GM10266 (cell line): ENCODE data around the gene SLC17A3.

ENCODE experiments used
- DNase-seq: peaks from one replicate; pipeline ENCODE4 v3.0.0; 2012; ENCODE audit errors: extremely low spot score
- TF ChIP-seq, protein P1 (sequence below): IDR thresholded peaks from 2 replicates; pipeline ENCODE4 v1.5.1; 2012; ENCODE audit warnings: mild to moderate bottlenecking, low read depth; ENCODE audit not compliant: control insufficient read depth, insufficient read depth; ENCODE audit errors: missing control alignments

Gene SLC17A3

DNA sequence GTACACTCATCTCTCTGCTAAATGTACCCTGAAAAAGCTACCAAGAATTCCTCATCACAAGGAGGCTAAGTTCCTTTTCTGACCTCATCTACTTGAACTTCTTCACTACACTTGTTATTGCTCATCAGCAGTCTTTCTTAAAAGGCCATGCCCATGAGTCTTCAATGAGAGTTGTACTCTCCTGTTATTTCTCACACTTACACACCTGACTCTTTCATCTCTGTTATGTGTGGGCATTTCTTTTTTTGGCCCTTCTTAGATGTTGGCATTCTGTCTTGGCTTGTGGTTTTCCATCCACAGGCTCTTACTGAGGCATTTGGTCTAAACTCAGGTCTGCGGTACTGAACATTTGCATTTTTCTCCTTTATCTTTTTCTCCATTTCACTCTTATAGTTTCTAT lies 31.5 kb downstream of the SLC17A3 start:
- no peak for DNase-seq
- TF ChIP-seq, protein P1, sequence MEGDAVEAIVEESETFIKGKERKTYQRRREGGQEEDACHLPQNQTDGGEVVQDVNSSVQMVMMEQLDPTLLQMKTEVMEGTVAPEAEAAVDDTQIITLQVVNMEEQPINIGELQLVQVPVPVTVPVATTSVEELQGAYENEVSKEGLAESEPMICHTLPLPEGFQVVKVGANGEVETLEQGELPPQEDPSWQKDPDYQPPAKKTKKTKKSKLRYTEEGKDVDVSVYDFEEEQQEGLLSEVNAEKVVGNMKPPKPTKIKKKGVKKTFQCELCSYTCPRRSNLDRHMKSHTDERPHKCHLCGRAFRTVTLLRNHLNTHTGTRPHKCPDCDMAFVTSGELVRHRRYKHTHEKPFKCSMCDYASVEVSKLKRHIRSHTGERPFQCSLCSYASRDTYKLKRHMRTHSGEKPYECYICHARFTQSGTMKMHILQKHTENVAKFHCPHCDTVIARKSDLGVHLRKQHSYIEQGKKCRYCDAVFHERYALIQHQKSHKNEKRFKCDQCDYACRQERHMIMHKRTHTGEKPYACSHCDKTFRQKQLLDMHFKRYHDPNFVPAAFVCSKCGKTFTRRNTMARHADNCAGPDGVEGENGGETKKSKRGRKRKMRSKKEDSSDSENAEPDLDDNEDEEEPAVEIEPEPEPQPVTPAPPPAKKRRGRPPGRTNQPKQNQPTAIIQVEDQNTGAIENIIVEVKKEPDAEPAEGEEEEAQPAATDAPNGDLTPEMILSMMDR = no peak

DNA sequence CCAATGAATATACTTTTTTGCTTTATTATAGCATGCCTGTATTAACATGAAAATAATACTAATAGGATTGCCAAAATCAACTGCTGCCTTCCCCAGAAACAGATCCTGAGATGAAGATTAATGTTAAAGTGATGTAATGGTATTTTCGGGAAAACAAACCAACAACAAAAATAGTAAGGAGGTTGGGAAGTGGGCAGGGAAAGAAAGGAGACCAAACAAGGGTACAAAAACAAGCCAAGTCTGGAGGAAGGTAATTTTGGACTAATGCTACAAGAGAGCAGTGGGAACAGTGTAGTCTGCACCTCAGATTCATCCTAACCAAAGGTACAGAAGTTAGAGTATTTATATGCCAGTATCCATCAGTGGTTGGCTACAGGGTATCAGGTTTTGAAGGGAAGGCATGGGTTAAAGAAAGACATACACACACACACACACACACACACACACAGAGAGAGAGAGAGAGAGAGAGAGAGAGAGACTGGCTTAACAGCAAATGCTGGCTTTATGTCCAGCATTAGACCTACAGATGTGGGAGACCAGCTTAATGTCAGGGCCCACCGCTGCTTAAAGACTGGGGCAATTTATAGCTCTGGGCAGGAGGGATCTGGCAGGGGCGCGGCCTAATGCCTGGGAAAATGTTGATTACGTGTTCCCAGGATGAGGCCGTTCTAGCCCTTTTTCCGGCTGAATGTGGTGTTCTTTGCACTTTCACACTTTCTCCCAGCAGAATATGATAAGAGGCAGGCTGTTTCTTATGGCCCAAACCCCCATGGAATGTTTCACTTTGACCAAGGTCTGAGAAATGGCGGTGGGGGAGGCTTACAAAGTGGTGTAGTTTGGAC lies 38.4 kb downstream of the SLC17A3 start:
- DNase-seq = no peak
- TF ChIP-seq, protein P1 = no peak

DNA sequence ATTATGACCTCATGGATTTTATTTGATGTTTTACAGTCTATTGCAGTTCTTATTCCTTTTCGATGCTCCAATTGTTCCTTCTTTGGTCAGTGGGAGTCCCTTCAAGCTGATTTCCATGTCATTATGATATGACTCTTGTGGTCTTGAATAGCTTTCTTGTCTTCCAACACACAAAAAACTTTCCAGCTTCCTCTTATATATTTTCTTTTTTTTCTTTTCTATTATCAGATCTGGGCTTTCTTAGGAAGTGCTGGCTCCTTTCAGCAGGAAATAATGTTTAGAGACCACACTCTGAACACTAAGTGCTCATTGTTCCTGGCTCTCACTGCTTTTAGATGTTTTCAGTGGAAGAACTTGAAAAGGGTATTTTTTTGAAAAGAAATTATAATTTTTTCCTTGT lies 39.1 kb downstream of the SLC17A3 start:
- DNase-seq = no peak
- TF ChIP-seq, protein P1 = no peak

DNA sequence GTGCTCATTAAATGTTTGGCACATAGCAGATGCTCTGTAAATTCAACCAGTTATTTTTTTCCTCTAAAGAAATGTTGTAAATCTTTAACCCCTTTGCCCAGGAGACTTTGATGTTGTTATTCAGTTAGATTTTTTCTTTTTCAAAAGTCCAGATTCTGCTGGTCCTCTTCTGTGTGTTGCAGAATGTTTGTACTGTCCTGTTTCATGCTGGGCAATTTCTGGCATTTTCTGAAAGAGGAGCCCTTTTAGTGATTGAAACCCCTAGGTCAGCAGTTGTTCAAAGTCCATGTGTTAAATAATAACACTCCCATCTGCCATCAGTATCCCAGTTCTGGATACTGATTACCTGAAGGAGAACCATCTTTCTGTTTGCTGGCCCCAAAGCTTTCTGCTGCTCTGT lies 40.9 kb downstream of the SLC17A3 start:
- no peak for DNase-seq
- TF ChIP-seq, protein P1 = no peak

DNA sequence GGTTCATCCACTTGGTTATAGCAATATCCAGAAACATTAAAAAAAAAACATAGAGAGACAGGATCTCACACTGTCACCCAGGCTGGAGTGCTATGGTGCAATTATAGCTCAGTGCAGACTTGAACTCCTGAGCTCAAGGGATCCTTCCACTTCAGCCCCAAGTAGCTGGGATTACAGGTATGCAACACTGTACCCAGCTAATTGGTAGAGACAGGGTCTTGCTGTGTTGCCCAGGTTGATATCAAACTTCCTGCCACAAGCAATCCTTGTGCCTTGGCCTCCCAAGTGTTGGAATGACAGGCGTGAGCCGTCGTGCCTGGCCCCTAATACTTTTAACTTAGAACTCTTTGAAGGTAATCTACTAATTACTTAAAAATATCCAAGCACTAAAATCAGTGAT lies 41.4 kb downstream of the SLC17A3 start:
- TF ChIP-seq, protein P1 = no peak
- no peak for DNase-seq

DNA sequence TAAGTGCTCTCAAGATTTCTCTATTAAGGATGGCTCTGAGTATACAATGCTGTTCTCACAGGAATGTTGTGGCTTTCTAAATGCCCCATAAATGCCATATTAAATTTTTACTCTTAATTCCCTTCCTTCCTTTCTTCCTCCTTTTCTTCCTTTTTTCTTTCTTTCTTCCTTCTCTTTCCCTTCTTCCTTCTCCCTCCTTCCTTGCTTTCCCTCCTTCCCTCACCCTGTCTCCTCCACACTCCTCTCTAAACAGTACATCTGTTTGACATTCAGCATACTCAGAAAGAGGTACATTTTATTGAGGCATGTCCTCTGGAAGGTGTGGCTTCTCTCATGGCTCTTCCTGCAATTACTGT lies 41.8 kb downstream of the SLC17A3 start:
- no peak for DNase-seq
- TF ChIP-seq, protein P1 = no peak

DNA sequence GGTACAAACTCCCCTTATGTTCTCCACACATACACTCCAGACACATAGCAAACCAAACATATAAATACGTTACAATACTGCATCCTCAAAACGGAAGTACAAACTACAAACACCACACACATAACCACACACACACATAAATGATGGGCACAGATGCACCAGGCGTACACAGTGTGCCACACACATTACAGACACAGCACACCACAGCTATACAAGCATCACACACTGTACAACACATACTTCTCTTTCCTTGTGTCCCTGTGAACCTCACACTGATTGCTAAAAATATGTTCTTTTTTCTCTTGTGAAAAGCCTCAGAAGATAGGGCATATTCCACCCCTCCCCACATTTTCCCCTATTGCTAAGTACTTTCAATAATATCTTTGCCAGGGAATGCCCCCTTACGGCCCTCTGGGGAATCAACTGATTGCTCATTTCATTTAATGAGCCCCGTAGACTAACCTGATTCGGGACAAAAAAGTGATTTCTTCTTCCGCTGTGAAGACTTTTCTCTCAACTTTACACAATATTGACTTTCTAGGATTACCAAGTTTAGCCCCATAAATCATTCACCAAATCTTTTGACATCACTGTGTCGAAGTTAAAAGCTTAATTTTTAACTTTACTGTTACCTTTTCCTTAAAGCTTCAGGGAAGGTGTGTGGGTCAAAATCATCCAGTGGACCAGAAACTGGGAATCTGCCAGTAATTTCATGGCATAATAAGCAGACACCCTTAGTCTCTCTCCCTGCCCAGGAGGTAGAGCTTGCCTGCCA lies 42.3 kb downstream of the SLC17A3 start, which contains the start of gene SLC17A1:
TSS of gene SLC17A1 (minus strand) at position 521 of the 775 bp plus-strand sequence. CDS start 1,495 bp downstream, outside the sequence.
- no peak for DNase-seq
- TF ChIP-seq, protein P1 = no peak
